WTC11 (cell line): Measurements from ENCODE around the gene GPAT3.
"Not testable (repeated sequence)": the region's sequence is repeated elsewhere in the genome, so short reads cannot be mapped to it uniquely, and the experiment has no call there.

Experiments
- CBFB ChIP-seq: sonication (generic); formaldehyde crosslinking; IDR thresholded peaks from 2 replicates; pipeline ENCODE4 v1.8.1; 2022; ENCODE audit warnings: mild to moderate bottlenecking, low read depth, missing genetic modification reagents
- CREB1 ChIP-seq: sonication (generic); formaldehyde crosslinking; IDR thresholded peaks from 2 replicates; pipeline ENCODE4 v1.8.0; 2023; ENCODE audit warnings: mild to moderate bottlenecking, missing genetic modification reagents
- ESRRA ChIP-seq: sonication (generic); formaldehyde crosslinking; IDR thresholded peaks from 2 replicates; pipeline ENCODE4 v1.8.1; 2022; ENCODE audit warnings: mild to moderate bottlenecking, missing genetic modification reagents, borderline replicate concordance
- FOXJ3 ChIP-seq: sonication (generic); formaldehyde crosslinking; IDR thresholded peaks from 2 replicates; pipeline ENCODE4 v1.9.0; 2021; ENCODE audit warnings: missing genetic modification reagents, mild to moderate bottlenecking, borderline replicate concordance
- TEAD4 ChIP-seq: sonication (generic); formaldehyde crosslinking; IDR thresholded peaks from 2 replicates; pipeline ENCODE4 v1.8.0; 2022; ENCODE audit warnings: mild to moderate bottlenecking, missing genetic modification reagents
- ZNF232 ChIP-seq: sonication (generic); formaldehyde crosslinking; IDR thresholded peaks from 2 replicates; pipeline ENCODE4 v1.8.0; 2022; ENCODE audit warnings: mild to moderate bottlenecking, missing genetic modification reagents
- ZNF263 ChIP-seq: sonication (generic); formaldehyde crosslinking; IDR thresholded peaks from 2 replicates; pipeline ENCODE4 v1.8.1; 2022; ENCODE audit warnings: low read depth, mild to moderate bottlenecking, moderate library complexity, missing genetic modification reagents
- TF ChIP-seq, protein P1 (sequence below): fragments of 200-600 bp; IDR thresholded peaks from 2 replicates; pipeline ENCODE4 v1.8.0; 2022; ENCODE audit warnings: antibody characterized with exemption
- TF ChIP-seq, protein P2 (sequence below): sonication (generic); formaldehyde crosslinking; conservative IDR thresholded peaks from 2 replicates; pipeline ENCODE4 v1.8.1; 2022; ENCODE audit warnings: mild to moderate bottlenecking, missing genetic modification reagents
- TF ChIP-seq, protein P3 (sequence below): sonication (generic); formaldehyde crosslinking; IDR thresholded peaks from 2 replicates; pipeline ENCODE4 v1.8.1; 2023; ENCODE audit warnings: mild to moderate bottlenecking, missing genetic modification reagents, moderate library complexity
- TF ChIP-seq, protein P4 (sequence below): sonication (generic); formaldehyde crosslinking; IDR thresholded peaks from 2 replicates; pipeline ENCODE4 v1.8.1; 2023; ENCODE audit warnings: mild to moderate bottlenecking, missing genetic modification reagents, borderline replicate concordance

- TF ChIP-seq, protein P1, sequence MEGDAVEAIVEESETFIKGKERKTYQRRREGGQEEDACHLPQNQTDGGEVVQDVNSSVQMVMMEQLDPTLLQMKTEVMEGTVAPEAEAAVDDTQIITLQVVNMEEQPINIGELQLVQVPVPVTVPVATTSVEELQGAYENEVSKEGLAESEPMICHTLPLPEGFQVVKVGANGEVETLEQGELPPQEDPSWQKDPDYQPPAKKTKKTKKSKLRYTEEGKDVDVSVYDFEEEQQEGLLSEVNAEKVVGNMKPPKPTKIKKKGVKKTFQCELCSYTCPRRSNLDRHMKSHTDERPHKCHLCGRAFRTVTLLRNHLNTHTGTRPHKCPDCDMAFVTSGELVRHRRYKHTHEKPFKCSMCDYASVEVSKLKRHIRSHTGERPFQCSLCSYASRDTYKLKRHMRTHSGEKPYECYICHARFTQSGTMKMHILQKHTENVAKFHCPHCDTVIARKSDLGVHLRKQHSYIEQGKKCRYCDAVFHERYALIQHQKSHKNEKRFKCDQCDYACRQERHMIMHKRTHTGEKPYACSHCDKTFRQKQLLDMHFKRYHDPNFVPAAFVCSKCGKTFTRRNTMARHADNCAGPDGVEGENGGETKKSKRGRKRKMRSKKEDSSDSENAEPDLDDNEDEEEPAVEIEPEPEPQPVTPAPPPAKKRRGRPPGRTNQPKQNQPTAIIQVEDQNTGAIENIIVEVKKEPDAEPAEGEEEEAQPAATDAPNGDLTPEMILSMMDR = not testable (repeated sequence)
- not testable (repeated sequence) for TF ChIP-seq FOXJ3 (CRISPR knock-in tag); TEAD4 (CRISPR knock-in tag); CREB1 (CRISPR knock-in tag); ESRRA (CRISPR knock-in tag); ZNF263 (CRISPR knock-in tag); ZNF232; CBFB (CRISPR knock-in tag)
- TF ChIP-seq, protein P2, sequence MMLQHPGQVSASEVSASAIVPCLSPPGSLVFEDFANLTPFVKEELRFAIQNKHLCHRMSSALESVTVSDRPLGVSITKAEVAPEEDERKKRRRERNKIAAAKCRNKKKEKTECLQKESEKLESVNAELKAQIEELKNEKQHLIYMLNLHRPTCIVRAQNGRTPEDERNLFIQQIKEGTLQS (CRISPR knock-in tag) = not testable (repeated sequence)
- TF ChIP-seq, protein P3, sequence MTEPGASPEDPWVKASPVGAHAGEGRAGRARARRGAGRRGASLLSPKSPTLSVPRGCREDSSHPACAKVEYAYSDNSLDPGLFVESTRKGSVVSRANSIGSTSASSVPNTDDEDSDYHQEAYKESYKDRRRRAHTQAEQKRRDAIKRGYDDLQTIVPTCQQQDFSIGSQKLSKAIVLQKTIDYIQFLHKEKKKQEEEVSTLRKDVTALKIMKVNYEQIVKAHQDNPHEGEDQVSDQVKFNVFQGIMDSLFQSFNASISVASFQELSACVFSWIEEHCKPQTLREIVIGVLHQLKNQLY (CRISPR knock-in tag) = not testable (repeated sequence)
- TF ChIP-seq, protein P4, sequence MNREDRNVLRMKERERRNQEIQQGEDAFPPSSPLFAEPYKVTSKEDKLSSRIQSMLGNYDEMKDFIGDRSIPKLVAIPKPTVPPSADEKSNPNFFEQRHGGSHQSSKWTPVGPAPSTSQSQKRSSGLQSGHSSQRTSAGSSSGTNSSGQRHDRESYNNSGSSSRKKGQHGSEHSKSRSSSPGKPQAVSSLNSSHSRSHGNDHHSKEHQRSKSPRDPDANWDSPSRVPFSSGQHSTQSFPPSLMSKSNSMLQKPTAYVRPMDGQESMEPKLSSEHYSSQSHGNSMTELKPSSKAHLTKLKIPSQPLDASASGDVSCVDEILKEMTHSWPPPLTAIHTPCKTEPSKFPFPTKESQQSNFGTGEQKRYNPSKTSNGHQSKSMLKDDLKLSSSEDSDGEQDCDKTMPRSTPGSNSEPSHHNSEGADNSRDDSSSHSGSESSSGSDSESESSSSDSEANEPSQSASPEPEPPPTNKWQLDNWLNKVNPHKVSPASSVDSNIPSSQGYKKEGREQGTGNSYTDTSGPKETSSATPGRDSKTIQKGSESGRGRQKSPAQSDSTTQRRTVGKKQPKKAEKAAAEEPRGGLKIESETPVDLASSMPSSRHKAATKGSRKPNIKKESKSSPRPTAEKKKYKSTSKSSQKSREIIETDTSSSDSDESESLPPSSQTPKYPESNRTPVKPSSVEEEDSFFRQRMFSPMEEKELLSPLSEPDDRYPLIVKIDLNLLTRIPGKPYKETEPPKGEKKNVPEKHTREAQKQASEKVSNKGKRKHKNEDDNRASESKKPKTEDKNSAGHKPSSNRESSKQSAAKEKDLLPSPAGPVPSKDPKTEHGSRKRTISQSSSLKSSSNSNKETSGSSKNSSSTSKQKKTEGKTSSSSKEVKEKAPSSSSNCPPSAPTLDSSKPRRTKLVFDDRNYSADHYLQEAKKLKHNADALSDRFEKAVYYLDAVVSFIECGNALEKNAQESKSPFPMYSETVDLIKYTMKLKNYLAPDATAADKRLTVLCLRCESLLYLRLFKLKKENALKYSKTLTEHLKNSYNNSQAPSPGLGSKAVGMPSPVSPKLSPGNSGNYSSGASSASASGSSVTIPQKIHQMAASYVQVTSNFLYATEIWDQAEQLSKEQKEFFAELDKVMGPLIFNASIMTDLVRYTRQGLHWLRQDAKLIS (CRISPR knock-in tag) = not testable (repeated sequence)
These were observed 86.2 kb downstream of the GPAT3 start for GRCh38 chr4:83622127-83622526.
